ENCODE results near the gene HINFP. TPM values are rescaled to one million over a fixed set of nuclear protein-coding genes. Genes with fewer than 3 reads are reported as not detected.
"Not testable (repeated sequence)": the region's sequence is repeated elsewhere in the genome, so short reads cannot be mapped to it uniquely, and the experiment has no call there.

The HINFP gene
- total RNA-seq, 1 donor from 2014 or later: 11.7 TPM

- DNase-seq (ENCODE audit: low read depth in 2 of 2): no peak
Observed at GRCh38 chr11:119117004-119117706, 4.2 kb upstream of the HINFP start.

DNA sequence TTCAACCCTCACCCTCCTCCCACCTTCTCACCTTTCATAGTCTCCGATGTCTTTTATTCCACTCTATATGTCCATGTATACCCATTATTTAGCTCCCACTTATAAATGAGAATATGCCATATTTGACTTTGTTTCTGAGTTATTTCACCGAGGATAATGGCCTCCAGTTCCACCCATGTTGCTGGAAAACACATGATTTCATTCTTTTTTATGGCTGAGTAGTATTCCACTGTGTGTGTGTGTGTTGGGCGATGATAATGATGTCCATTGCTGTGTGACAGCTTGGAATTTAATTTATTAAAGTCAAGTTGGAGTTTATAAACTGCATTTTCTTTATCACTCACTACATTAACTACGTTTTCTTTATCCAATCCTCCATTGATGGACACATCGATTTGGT, 3.2 kb upstream of the HINFP start:
- no peak for DNase-seq (ENCODE audit: low read depth in 2 of 2)

GRCh38 chr11:119118946-119119345, 2.4 kb upstream of the HINFP start:
- no peak for DNase-seq (ENCODE audit: low read depth in 2 of 2)

DNA sequence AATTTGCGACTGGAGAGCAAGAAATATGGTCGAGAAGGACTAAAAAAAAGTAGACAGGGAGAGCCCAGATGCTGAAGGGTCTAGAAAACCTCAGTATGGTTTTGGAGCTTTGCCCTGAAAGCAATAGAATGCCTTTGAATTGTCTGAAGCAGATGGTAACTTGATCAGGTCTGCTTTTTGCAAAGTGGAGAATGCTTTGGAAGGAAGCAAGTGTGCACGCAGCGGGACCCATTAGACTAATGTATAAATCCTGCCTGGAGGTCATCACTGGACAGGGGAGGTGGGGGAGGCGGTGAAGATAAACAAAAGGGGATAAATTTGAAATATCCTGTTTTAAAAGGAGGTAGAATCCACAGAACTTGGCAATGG, 757 bp upstream of the HINFP start:
- DNase-seq (ENCODE audit: low read depth in 2 of 2): peak in 1 of 2 donors; percentile 21

DNA sequence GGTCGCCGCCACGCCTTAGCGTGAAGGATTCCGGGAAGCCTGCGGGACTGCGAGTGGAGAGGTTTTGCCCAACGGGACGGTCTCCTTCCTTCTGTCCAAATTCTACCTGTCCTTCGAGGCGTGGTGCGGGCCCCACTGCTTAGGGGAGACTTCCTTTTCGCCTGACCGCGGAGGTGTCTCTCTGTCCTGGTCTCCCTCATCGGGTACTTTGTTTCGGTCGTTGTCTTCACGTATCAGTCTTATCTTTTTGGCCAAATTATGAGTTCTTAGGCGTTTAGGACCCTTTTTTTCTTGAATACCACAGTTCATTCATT, 388 bp downstream of the HINFP start:
- DNase-seq (ENCODE audit: low read depth in 2 of 2): no peak

DNA sequence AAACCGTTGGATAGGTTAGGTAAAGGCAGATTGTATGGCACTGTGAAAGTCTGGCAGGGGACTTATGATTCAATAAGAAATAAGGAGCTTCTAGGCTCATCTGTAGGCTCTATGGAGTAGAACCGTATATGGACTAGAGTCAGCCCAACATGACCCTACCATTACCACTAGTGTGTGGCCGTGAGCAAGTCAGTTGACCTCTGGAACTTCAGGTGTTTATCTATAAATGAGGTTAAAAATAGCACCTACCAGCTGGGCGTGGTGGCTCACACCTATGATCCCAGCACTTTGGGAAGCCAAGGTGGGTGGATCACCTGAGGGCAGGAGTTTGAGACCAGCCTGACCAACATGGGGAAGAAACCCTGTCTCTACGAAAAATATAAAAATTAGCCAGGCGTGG, 4.4 kb downstream of the HINFP start:
- no peak for DNase-seq (ENCODE audit: low read depth in 2 of 2)

GRCh38 chr11:119126675-119127268, 5.4 kb downstream of the HINFP start:
- DNase-seq (ENCODE audit: low read depth in 2 of 2): no peak

GRCh38 chr11:119130662-119131061, 9.3 kb downstream of the HINFP start:
- peak; percentile 41 to 48 for DNase-seq (ENCODE audit: low read depth in 2 of 2)

GRCh38 chr11:119134389-119134978, 13.1 kb downstream of the HINFP start:
- peak; percentile 24 to 29 for DNase-seq (ENCODE audit: low read depth in 2 of 2)

GRCh38 chr11:119139276-119139675, 17.9 kb downstream of the HINFP start:
- not testable (repeated sequence) for DNase-seq (ENCODE audit: low read depth in 2 of 2)

GRCh38 chr11:119144825-119145486, 23.6 kb downstream of the HINFP start:
- DNase-seq (ENCODE audit: low read depth in 2 of 2): peak; percentile 75 to 84

GRCh38 chr11:119145551-119145950, 24.2 kb downstream of the HINFP start:
- DNase-seq (ENCODE audit: low read depth in 2 of 2): no peak

- no peak for DNase-seq (ENCODE audit: low read depth in 2 of 2)
Observed at GRCh38 chr11:119147604-119148333, 26.4 kb downstream of the HINFP start.

DNA sequence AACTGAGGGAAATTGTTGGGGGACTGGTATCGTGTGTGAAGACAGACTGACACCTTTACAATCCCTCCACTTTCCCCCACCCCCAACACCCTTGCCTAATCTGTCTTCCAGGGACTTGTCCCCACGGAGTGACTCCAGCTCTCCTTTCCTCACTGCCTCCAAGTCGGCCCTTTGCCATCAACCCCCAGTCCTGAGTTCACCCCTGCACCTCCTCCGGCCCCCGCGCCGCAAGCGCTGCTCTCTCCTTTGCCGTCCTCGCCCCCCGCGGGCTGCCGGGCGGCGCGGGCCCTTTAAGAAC, 27.3 kb downstream of the HINFP start:
- DNase-seq (ENCODE audit: low read depth in 2 of 2): no peak

DNA sequence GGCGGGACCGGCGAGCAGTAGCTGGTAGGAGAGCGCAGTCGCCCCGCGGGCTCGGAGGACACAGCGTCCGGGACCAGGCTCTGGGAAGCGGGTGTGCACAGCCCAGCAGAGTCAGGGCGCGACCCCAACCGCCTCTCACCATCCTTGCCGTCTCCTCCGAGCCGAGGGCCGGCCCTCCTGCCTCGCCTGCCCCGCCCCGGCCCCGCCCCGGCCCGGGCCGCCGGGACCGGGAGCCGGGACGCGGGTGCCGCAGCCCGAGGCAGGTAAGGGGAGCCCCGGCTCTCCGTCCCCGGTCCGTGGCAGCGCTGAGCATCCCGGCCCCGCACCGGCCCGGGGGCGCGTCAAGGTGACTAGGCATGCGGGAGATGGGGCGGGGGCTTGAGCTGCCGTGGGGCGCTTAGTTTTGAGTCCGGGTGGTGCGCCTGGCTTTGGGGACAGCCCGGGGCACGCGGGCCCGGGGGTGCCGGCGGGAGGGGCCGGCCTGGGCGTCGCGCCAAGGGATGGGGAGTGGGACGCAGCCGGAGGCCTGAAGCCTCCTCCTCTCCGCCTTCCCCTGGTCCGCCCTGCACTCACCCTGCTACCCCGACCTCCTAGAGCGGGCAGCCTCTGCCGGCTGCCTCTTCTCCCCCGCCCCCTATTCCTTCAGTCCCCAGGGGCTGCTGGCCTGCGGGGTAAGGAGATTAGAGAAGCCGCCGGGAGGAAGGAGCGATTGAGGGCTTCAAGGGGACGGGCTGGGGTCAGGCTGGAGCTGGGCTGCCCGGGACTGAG, 27.8 kb downstream of the HINFP start, which contains the start of gene ABCG4:
TSS of gene ABCG4 (plus strand) at position 35 of the 768 bp plus-strand sequence. CDS start 914 bp downstream, outside the sequence.
- DNase-seq (ENCODE audit: low read depth in 2 of 2): peak; percentile 18 to 20

- no peak for DNase-seq (ENCODE audit: low read depth in 2 of 2)
Observed at GRCh38 chr11:119149786-119150275, 28.5 kb downstream of the HINFP start.

GRCh38 chr11:119152043-119152442, 30.7 kb downstream of the HINFP start:
- no peak for DNase-seq (ENCODE audit: low read depth in 2 of 2)

- DNase-seq (ENCODE audit: low read depth in 2 of 2): no peak
Observed at GRCh38 chr11:119152604-119153003, 31.2 kb downstream of the HINFP start.

DNA sequence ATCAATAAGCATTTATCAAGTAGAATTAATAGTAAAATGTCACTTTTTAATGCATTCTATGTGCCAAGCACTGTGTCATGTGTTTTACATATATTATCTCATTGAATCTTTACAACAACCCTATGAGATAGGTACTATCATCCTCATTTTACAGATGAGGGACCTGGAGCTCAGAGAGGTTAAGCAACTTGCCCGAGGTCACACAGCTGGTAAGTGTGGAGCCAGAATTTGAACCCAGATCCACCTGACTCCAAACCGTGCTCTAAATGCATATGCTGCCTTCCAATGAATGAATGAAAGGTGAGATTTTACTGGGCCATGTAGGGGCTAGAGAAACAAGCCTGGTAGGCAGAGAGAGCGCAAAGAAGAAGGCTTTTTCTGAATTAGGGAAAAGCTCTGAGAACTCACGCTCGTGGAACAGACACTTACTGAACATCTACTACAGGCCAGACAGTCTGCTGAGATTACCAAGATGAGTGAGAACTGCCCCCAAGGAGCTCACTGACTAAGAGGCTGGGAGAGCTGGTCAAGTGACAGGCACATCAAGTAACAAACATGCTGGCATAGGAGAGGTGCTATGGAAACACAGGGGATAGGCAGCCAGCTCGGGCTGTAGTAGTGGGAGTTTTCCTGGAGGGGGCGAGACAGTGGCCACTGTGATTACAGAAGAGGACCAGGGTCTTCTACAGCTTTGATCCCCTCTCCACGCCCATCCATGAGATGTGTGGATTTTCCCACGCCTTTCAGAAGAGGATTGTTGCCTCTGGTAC, 31.9 kb downstream of the HINFP start:
- peak in 1 of 2 donors; percentile 13 for DNase-seq (ENCODE audit: low read depth in 2 of 2)

DNA sequence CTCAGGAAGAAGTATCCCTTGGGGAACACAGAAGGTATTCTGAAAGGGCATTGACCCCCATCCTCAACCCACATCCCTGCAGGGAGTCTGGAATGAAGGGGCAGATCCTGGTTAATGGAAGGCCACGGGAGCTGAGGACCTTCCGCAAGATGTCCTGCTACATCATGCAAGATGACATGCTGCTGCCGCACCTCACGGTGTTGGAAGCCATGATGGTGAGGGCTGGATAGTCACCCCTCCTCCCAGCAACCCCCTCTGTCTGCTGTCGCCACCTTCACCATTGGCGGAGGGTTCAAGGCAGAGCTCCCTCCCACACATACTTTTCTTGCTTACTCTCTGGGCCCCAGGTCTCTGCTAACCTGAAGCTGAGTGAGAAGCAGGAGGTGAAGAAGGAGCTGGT, 32.8 kb downstream of the HINFP start:
- no peak for DNase-seq (ENCODE audit: low read depth in 2 of 2)

All from lung microvascular endothelial cell (primary cell).